CD4-positive, alpha-beta T cell (primary cell): ENCODE measurements around the gene FOXJ3. TPM values are rescaled to one million over a fixed set of nuclear protein-coding genes. Genes with fewer than 3 reads are reported as not detected.

Experiments
- ATAC-seq: fragments of 200-7000 bp; cut with Tn5 transposase; one replicate; pipeline ENCODE4 v1.10.0; 2022; ENCODE audit warnings: mild to moderate bottlenecking; ENCODE audit not compliant: poor library complexity
- CTCF ChIA-PET: fragments of 350-600 bp; sonication (Branson Sonifier 250); formaldehyde crosslinking; loops from one replicate; lab custom pipeline; 2021; ENCODE audit warnings: antibody characterized with exemption, inconsistent platforms; lab: Charles Lee
- POLR2A ChIA-PET: fragments of 350-600 bp; sonication (Branson Sonifier 250); formaldehyde crosslinking; loops from one replicate; lab custom pipeline; 2021; ENCODE audit warnings: antibody characterized with exemption, inconsistent platforms; lab: Charles Lee
- DNase-seq, 14 experiments: peaks; one replicate each; pipeline ENCODE4 v3.0.0-alpha.2; 2013 to 2020; ENCODE audit warnings: mixed read lengths in 2 of 14
- H3K27ac ChIP-seq, 2 donors: one replicate each; pipeline versions ENCODE4 v1.5.1 to v1.7.0; 2013; ENCODE audit warnings: low read length in 2 of 2, low read depth in 1 of 2, mild to moderate bottlenecking in 1 of 2
- H3K27me3 ChIP-seq, 2 experiments: 1 replicate in 1 of 2; 2 replicates in 1 of 2; pipeline versions ENCODE4 v1.6.1 to v1.7.0; 2013; ENCODE audit warnings: low read length in 2 of 2, control low read depth in 1 of 2, mild to moderate bottlenecking in 1 of 2, moderate library complexity in 1 of 2; ENCODE audit not compliant: insufficient read depth in 2 of 2, control insufficient read depth in 1 of 2
- H3K36me3 ChIP-seq: one replicate; pipeline ENCODE4 v1.6.1; 2013; ENCODE audit warnings: low read length, control low read depth; ENCODE audit not compliant: insufficient read depth
- H3K4me1 ChIP-seq: one replicate; pipeline ENCODE4 v1.6.1; 2013; ENCODE audit warnings: low read length, control low read depth; ENCODE audit not compliant: insufficient read depth
- H3K4me3 ChIP-seq: one replicate; pipeline ENCODE4 v1.5.1; 2013; ENCODE audit warnings: mild to moderate bottlenecking, low read length, moderate library complexity
- H3K9me3 ChIP-seq, 2 experiments: 1 replicate in 1 of 2; 2 replicates in 1 of 2; pipeline versions ENCODE4 v1.6.1 to v1.7.0; 2013; ENCODE audit warnings: low read length in 2 of 2, mild to moderate bottlenecking in 2 of 2, control low read depth in 1 of 2, moderate library complexity in 1 of 2; ENCODE audit not compliant: control insufficient read depth in 1 of 2, insufficient read depth in 1 of 2
- H3K27ac Mint-ChIP-seq: one replicate; pipeline ENCODE4 v1.8.0; 2020; ENCODE audit warnings: mixed read lengths
- H3K27me3 Mint-ChIP-seq: one replicate; pipeline ENCODE4 v1.8.0; 2021; ENCODE audit warnings: mixed read lengths
- H3K36me3 Mint-ChIP-seq: one replicate; pipeline ENCODE4 v1.8.0; 2021; ENCODE audit warnings: low read depth, mixed read lengths
- H3K4me1 Mint-ChIP-seq: one replicate; pipeline ENCODE4 v1.8.0; 2021; ENCODE audit warnings: low read depth, mixed read lengths
- H3K4me3 Mint-ChIP-seq: one replicate; pipeline ENCODE4 v1.8.0; 2020; ENCODE audit warnings: mild to moderate bottlenecking, mixed read lengths
- H3K9me3 Mint-ChIP-seq: one replicate; pipeline ENCODE4 v1.8.0; 2020; ENCODE audit warnings: mixed read lengths
- CTCF ChIP-seq: fragments of 200-600 bp; IDR thresholded peaks from one replicate; pipeline ENCODE4 v1.8.0; 2022; ENCODE audit warnings: antibody characterized with exemption, mild to moderate bottlenecking
- intact Hi-C, 2 experiments: fragments of 100-400 bp; cut with DNase I in 1 of 2; cut with micrococcal nuclease in 1 of 2; formaldehyde crosslinking; loops; one replicate each; pipeline versions ENCODE4 v1.15.1 to v1.9.0; 2023 to 2025; cut with DNase I, micrococcal nuclease
- total RNA-seq, 174 experiments: library from RNA in 2 of 174; stranded (reverse) in 2 of 174; gene quantifications; one replicate each; pipeline ENCODE4 v1.2.3 and lab custom pipeline; 2021 to 2026

FOXJ3 gene
- total RNA-seq, 2 experiments from 2014 or later, result 73.1 to 74.9 TPM

DNA sequence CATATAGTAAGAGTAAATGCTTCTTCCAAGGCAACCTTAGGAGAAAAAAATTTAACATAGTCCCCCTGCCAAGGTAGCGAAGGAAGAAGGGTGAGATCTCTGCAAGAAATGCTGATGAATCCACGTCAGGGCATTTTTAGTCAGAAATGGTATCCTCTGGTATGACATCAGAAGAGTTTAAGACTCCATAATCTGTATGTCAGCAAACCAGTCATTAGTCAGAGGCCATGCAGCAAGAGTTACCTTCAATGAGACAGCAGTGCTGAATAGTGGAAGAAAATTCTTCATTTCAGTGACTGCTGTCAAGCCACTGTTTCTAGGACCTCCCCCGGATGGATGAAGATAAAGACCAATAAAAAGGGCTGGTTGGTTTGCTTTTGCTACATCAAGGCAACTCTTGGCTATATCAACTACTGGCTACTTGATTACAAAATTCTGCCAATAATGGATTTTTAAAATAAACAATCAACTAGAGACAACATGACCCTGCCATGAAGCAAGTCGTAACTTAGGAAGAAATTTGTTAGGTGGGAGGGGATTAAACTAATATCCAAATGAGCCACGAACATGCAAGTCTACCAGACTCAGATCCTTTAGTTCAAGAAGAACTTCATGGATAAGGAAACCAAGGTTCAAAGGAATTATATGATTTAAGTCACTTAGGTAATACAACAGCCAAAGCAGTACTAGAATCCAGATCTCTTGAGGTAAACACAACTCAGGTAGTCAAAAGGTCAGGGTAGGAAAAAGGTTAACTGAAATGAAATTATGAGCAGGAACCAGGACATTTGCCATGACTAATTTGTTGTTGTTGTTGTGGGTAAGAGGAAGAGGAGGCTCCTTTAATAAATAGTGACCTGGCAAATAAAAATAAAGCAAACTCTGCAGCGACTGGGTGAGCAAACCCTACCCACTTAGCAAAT is 144.8 kb downstream of the FOXJ3 start:
- Mint-ChIP-seq H3K4me3 (no peak overlapping the region), H3K9me3 (no peaks in the 10 kb centered on the region), H3K27me3 (no peaks in the 10 kb centered on the region), H3K4me1 (no peaks in the 10 kb centered on the region), H3K27ac (no peak overlapping the region), H3K36me3 (peaks cover 87% of the 10 kb centered on the region)
- H3K36me3 ChIP-seq, result peaks cover 64% of the 10 kb centered on the region
- intact Hi-C loops, result no loop called here
- DNase-seq (no peak), ATAC-seq (no peak)
- ChIA-PET CTCF (interaction anchor here (2.6 kb wide), 1 partner anchor 17 kb away, joined by 6 read pairs; no protein-coding TSS in a partner anchor), POLR2A (interaction anchor here (0.5 kb wide), 1 partner anchor 1005 kb away, joined by 3 read pairs; no protein-coding TSS in a partner anchor)
- no peak for TF ChIP-seq CTCF
- no peaks in the 10 kb centered on the region for H3K4me1 ChIP-seq
- no peaks in the 10 kb centered on the region for H3K9me3 ChIP-seq
- no peak overlapping the region for H3K27ac ChIP-seq
- no peaks in the 10 kb centered on the region for H3K27me3 ChIP-seq
- no peak overlapping the region for H3K4me3 ChIP-seq

DNA sequence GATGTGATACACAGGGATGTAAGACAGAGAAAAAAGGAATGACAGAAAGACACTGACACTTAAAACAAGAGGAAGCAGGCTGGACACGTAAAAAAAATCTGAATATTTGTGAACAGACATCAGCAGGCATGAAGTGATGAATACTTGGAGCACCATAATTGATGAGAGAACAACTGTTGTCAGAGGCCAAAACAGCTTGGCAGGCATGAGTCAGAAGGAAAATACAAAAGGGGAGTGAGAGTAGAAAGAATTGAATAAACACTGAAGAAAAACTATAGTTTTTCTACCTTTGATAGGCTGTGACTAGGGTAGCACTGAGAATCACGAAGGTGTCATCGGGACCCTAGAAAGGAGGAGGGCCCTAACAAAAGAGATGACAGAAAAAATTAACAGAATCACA is 148.9 kb downstream of the FOXJ3 start:
- Histone ChIP-seq H3K36me3 (peaks cover 73% of the 10 kb centered on the region), H3K4me1 (no peaks in the 10 kb centered on the region), H3K27me3 (no peaks in the 10 kb centered on the region), H3K9me3 (no peaks in the 10 kb centered on the region), H3K27ac (no peak overlapping the region), H3K4me3 (no peak overlapping the region)
- Mint-ChIP-seq H3K27me3 (no peaks in the 10 kb centered on the region), H3K9me3 (no peaks in the 10 kb centered on the region), H3K27ac (no peak overlapping the region), H3K36me3 (peaks cover 89% of the 10 kb centered on the region), H3K4me3 (no peak overlapping the region), H3K4me1 (no peaks in the 10 kb centered on the region)
- TF ChIP-seq CTCF, result no peak
- ChIA-PET CTCF (interaction anchor here (2.5 kb wide), 1 partner anchor 13 kb away, joined by 15 read pairs; no protein-coding TSS in a partner anchor), POLR2A (no interaction called here)
- DNase-seq (no peak), ATAC-seq (no peak)
- intact Hi-C loops, result no loop called here

DNA sequence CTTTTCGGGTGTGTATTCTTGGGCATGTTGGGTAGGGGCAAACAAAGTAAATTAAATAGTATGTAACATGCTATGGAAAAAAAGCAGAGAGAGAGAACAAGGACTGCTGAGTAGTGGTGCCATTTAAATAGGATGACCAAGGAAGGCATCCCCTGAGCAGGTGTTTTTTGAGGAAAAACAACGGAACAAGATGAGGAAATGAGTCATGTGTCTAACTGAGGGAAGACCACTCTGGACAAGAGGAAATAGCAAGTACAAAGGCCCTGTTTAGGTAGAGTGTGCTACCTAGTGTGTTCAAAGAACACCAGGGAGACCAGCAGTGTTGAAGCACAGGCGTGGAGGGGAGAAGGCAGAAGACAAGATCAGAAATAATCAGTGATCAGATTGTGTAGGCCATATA is 150.4 kb downstream of the FOXJ3 start:
- Histone ChIP-seq H3K27ac (no peak overlapping the region), H3K4me3 (no peak overlapping the region), H3K36me3 (peaks cover 70% of the 10 kb centered on the region), H3K27me3 (no peaks in the 10 kb centered on the region), H3K4me1 (no peaks in the 10 kb centered on the region), H3K9me3 (no peaks in the 10 kb centered on the region)
- Mint-ChIP-seq H3K9me3 (no peaks in the 10 kb centered on the region), H3K36me3 (peaks cover 90% of the 10 kb centered on the region), H3K4me3 (no peak overlapping the region), H3K4me1 (peaks cover 5% of the 10 kb centered on the region), H3K27ac (no peak overlapping the region), H3K27me3 (no peaks in the 10 kb centered on the region)
- DNase-seq (no peak), ATAC-seq (no peak)
- intact Hi-C loops, result no loop called here
- CTCF ChIA-PET, result interaction anchor here (2.5 kb wide), 1 partner anchor 11 kb away, joined by 15 read pairs; no protein-coding TSS in a partner anchor
- TF ChIP-seq CTCF, result no peak
- POLR2A ChIA-PET, result interaction anchor here (0.7 kb wide), 1 partner anchor 15 kb away, joined by 3 read pairs; no protein-coding TSS in a partner anchor
